HepG2 (cell line): Measurements from ENCODE around the gene PYCR2. TPM values are rescaled to one million over a fixed set of nuclear protein-coding genes. Genes with fewer than 3 reads are reported as not detected.

ENCODE experiments used
- HMGA1 ChIP-seq: sonication (generic); formaldehyde crosslinking; conservative IDR thresholded peaks from 2 replicates; pipeline ENCODE4 v1.4.0; 2020; ENCODE audit warnings: missing genetic modification reagents
- MZF1 ChIP-seq: sonication (generic); formaldehyde crosslinking; IDR thresholded peaks from 2 replicates; pipeline ENCODE4 v1.8.1; 2023; ENCODE audit warnings: mild to moderate bottlenecking, missing genetic modification reagents, borderline replicate concordance
- SOX13 ChIP-seq, 3 experiments: fragments of 450-650 bp in 1 of 3; sonication (generic) in 1 of 3; formaldehyde crosslinking in 1 of 3; IDR thresholded peaks in 2 of 3; conservative IDR thresholded peaks in 1 of 3; 2 replicates each; pipeline versions ENCODE4 v1.5.0 to v1.6.1; 2016 to 2020; ENCODE audit warnings: antibody characterized with exemption in 1 of 3, mild to moderate bottlenecking in 1 of 3, missing compliant biosample characterization in 1 of 3, missing genetic modification reagents in 1 of 3, moderate library complexity in 1 of 3
- SOX6 ChIP-seq, 2 experiments: fragments of 450-650 bp in 1 of 2; sonication (generic) in 1 of 2; formaldehyde crosslinking in 1 of 2; IDR thresholded peaks; 2 replicates each; pipeline versions ENCODE4 v1.4.0 to v1.6.1; 2017 to 2020; ENCODE audit warnings: antibody characterized with exemption in 1 of 2, mild to moderate bottlenecking in 1 of 2, missing genetic modification reagents in 1 of 2
- STAG1 ChIP-seq: sonication (generic); formaldehyde crosslinking; IDR thresholded peaks from 2 replicates; pipeline ENCODE4 v1.4.0; 2020; ENCODE audit warnings: missing genetic modification reagents
- ZNF567 ChIP-seq: sonication (generic); formaldehyde crosslinking; IDR thresholded peaks from 2 replicates; pipeline ENCODE4 v1.8.1; 2023; ENCODE audit warnings: mild to moderate bottlenecking, missing genetic modification reagents, borderline replicate concordance
- ZNF614 ChIP-seq: IDR thresholded peaks from 2 replicates; pipeline ENCODE4 v1.6.1; 2018; ENCODE audit warnings: missing biosample characterization, missing genetic modification reagents, inconsistent platforms, borderline replicate concordance
- ZNF619 ChIP-seq: sonication (generic); formaldehyde crosslinking; IDR thresholded peaks from 2 replicates; pipeline ENCODE4 v1.4.0; 2020; ENCODE audit warnings: mild to moderate bottlenecking, missing genetic modification reagents
- ZNF768 ChIP-seq: sonication (generic); formaldehyde crosslinking; IDR thresholded peaks from 2 replicates; pipeline ENCODE4 v1.4.0; 2020; ENCODE audit warnings: missing genetic modification reagents
- ZNF772 ChIP-seq: sonication (generic); formaldehyde crosslinking; IDR thresholded peaks from 2 replicates; pipeline ENCODE4 v1.5.0; 2020; ENCODE audit warnings: mild to moderate bottlenecking, missing genetic modification reagents
- ZNF841 ChIP-seq: sonication (generic); formaldehyde crosslinking; IDR thresholded peaks from 2 replicates; pipeline ENCODE4 v1.8.1; 2023; ENCODE audit warnings: missing genetic modification reagents, borderline replicate concordance
- ZNF879 ChIP-seq: sonication (generic); formaldehyde crosslinking; IDR thresholded peaks from 2 replicates; pipeline ENCODE4 v1.8.1; 2023; ENCODE audit warnings: missing genetic modification reagents
- ZSCAN22 ChIP-seq: sonication (generic); formaldehyde crosslinking; IDR thresholded peaks from 2 replicates; pipeline ENCODE4 v1.4.0; 2020; ENCODE audit warnings: mild to moderate bottlenecking, missing genetic modification reagents
- ZSCAN31 ChIP-seq: sonication (generic); formaldehyde crosslinking; IDR thresholded peaks from 2 replicates; pipeline ENCODE4 v1.5.0; 2020; ENCODE audit warnings: low read depth, mild to moderate bottlenecking, missing genetic modification reagents
- polyA plus RNA-seq, 8 experiments: library from polyadenylated mRNA; depleted of rRNA in 3 of 8; stranded (reverse) in 7 of 8; unstranded in 1 of 8; fragments of >200 nt; fragmentation: Illumina TruSeq in 4 of 8; extraction: Trizol in 4 of 8; gene quantifications; 2 replicates each; pipeline versions ENCODE4 v1.2.1 to v1.2.3, GENCODE V29; 2011 to 2016; ENCODE audit warnings: low read depth in 4 of 8, missing spikeins in 1 of 8, mixed read lengths in 1 of 8; ENCODE audit not compliant: insufficient read depth in 1 of 8
- total RNA-seq, 5 experiments: library from RNA; depleted of rRNA; stranded (reverse); fragments of >200 nt; fragmentation: Illumina TruSeq; extraction: Trizol; gene quantifications; 2 replicates each; pipeline ENCODE4 v1.2.3, GENCODE V29; 2016; ENCODE audit warnings: low read depth in 1 of 5
- TF ChIP-seq, protein P1 (sequence below): sonication (generic); formaldehyde crosslinking; IDR thresholded peaks from 2 replicates; pipeline ENCODE4 v1.4.0; 2020; ENCODE audit warnings: missing genetic modification reagents; ENCODE audit errors: not compliant biosample characterization
- TF ChIP-seq, protein P2 (sequence below): IDR thresholded peaks from 2 replicates; pipeline ENCODE4 v1.6.1; 2016; ENCODE audit warnings: low read depth, control low read depth
- TF ChIP-seq, protein P3 (sequence below): sonication (generic); formaldehyde crosslinking; IDR thresholded peaks from 2 replicates; pipeline ENCODE4 v1.9.0; 2021; ENCODE audit warnings: missing genetic modification reagents, mild to moderate bottlenecking, borderline replicate concordance
- TF ChIP-seq, protein P4 (sequence below): sonication (generic); formaldehyde crosslinking; IDR thresholded peaks from 2 replicates; pipeline ENCODE4 v1.4.0; 2020; ENCODE audit warnings: mild to moderate bottlenecking, missing genetic modification reagents
- TF ChIP-seq, protein P5 (sequence below): sonication (generic); formaldehyde crosslinking; IDR thresholded peaks from 2 replicates; pipeline ENCODE4 v1.4.0; 2020; ENCODE audit warnings: missing genetic modification reagents

The PYCR2 gene
- total and polyA plus RNA-seq, 2 of the 13 experiments (the other 11 are each of a cell fraction or from before 2014, with no cell fraction given): 47.2 to 47.8 TPM

DNA sequence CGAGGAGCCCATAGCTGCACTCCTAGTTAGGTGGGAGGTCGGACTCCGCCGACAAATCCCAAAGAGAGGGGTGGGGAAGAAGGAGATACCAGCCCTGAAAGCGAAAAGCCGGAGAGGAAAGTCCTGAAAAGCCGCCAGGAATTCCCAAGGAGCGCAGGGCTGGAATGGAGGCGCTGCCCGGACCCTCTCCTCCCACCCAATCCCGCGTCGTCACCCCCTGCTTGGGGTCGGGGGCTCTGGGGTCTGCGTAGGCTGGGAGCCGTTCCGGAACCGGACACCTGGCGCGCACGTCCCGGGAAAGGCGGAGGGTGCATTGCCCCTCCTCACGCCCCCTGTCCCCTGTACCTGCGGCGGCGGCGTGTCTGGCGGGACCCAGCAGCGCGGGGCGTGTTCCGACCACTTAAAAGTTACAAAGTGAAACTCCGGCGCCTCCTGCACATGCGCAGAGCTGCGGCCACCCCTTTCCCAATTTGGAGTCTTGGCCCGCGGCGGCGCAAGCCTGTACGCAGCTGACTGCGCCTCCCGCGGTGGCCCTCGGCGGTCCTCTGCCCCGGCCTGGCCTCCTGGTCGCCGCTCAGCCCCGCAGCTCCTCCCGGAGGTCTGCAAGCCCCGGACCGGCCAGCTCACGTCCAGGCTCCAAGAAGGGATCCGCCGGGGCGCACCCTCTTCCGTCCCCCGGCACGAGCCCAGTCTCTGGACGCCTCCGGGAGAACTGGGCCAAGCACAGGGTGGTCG is 41.9 kb downstream of the PYCR2 start, which contains the start of gene TMEM63A (continued):
- TF ChIP-seq ZNF614 (peak; percentile 24; the same call in 1 of the 2 replicates), ZNF567 (CRISPR knock-in tag) (0 out of 2 replicates have a peak, but pooled peaks have one; percentile 3), HMGA1 (CRISPR knock-in tag) (no peak), ZNF619 (CRISPR knock-in tag) (peak; percentile 43; the same call in 1 of the 2 replicates), SOX6 (IDR thresholded peaks at IDR 0.05) (no peak), SOX6 (CRISPR knock-in tag; IDR thresholded peaks at IDR 0.05) (peak; percentile 53; the same call in 1 of the 2 replicates), ZSCAN31 (CRISPR knock-in tag) (peak; percentile 50; the same call in 1 of the 2 replicates), ZNF768 (CRISPR knock-in tag) (peak; percentile 31; the same call in 1 of the 2 replicates), ZNF772 (CRISPR knock-in tag) (peak; percentile 74; the same call in 1 of the 2 replicates), SOX13 (IDR thresholded peaks at IDR 0.05) (no peak), SOX13 (CRISPR knock-in tag; conservative IDR thresholded peaks at IDR 0.05 in 1 of 2, IDR thresholded peaks at IDR 0.05 in 1 of 2) (no peak), ZNF879 (CRISPR knock-in tag) (no peak), ZSCAN22 (CRISPR knock-in tag) (0 out of 2 replicates have a peak, but pooled peaks have one; percentile 29), STAG1 (peak; percentile 37), MZF1 (CRISPR knock-in tag) (no peak), ZNF841 (CRISPR knock-in tag) (no peak)
- TF ChIP-seq, protein P1, sequence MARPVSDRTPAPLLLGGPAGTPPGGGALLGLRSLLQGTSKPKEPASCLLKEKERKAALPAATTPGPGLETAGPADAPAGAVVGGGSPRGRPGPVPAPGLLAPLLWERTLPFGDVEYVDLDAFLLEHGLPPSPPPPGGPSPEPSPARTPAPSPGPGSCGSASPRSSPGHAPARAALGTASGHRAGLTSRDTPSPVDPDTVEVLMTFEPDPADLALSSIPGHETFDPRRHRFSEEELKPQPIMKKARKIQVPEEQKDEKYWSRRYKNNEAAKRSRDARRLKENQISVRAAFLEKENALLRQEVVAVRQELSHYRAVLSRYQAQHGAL (CRISPR knock-in tag): peak; percentile 61
- TF ChIP-seq, protein P2, sequence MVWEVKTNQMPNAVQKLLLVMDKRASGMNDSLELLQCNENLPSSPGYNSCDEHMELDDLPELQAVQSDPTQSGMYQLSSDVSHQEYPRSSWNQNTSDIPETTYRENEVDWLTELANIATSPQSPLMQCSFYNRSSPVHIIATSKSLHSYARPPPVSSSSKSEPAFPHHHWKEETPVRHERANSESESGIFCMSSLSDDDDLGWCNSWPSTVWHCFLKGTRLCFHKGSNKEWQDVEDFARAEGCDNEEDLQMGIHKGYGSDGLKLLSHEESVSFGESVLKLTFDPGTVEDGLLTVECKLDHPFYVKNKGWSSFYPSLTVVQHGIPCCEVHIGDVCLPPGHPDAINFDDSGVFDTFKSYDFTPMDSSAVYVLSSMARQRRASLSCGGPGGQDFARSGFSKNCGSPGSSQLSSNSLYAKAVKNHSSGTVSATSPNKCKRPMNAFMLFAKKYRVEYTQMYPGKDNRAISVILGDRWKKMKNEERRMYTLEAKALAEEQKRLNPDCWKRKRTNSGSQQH (CRISPR knock-in tag): no peak
- TF ChIP-seq, protein P3, sequence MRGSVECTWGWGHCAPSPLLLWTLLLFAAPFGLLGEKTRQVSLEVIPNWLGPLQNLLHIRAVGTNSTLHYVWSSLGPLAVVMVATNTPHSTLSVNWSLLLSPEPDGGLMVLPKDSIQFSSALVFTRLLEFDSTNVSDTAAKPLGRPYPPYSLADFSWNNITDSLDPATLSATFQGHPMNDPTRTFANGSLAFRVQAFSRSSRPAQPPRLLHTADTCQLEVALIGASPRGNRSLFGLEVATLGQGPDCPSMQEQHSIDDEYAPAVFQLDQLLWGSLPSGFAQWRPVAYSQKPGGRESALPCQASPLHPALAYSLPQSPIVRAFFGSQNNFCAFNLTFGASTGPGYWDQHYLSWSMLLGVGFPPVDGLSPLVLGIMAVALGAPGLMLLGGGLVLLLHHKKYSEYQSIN (CRISPR knock-in tag): no peak
- TF ChIP-seq, protein P4, sequence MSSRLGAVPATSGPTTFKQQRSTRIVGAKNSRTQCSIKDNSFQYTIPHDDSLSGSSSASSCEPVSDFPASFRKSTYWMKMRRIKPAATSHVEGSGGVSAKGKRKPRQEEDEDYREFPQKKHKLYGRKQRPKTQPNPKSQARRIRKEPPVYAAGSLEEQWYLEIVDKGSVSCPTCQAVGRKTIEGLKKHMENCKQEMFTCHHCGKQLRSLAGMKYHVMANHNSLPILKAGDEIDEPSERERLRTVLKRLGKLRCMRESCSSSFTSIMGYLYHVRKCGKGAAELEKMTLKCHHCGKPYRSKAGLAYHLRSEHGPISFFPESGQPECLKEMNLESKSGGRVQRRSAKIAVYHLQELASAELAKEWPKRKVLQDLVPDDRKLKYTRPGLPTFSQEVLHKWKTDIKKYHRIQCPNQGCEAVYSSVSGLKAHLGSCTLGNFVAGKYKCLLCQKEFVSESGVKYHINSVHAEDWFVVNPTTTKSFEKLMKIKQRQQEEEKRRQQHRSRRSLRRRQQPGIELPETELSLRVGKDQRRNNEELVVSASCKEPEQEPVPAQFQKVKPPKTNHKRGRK (CRISPR knock-in tag): no peak
- TF ChIP-seq, protein P5, sequence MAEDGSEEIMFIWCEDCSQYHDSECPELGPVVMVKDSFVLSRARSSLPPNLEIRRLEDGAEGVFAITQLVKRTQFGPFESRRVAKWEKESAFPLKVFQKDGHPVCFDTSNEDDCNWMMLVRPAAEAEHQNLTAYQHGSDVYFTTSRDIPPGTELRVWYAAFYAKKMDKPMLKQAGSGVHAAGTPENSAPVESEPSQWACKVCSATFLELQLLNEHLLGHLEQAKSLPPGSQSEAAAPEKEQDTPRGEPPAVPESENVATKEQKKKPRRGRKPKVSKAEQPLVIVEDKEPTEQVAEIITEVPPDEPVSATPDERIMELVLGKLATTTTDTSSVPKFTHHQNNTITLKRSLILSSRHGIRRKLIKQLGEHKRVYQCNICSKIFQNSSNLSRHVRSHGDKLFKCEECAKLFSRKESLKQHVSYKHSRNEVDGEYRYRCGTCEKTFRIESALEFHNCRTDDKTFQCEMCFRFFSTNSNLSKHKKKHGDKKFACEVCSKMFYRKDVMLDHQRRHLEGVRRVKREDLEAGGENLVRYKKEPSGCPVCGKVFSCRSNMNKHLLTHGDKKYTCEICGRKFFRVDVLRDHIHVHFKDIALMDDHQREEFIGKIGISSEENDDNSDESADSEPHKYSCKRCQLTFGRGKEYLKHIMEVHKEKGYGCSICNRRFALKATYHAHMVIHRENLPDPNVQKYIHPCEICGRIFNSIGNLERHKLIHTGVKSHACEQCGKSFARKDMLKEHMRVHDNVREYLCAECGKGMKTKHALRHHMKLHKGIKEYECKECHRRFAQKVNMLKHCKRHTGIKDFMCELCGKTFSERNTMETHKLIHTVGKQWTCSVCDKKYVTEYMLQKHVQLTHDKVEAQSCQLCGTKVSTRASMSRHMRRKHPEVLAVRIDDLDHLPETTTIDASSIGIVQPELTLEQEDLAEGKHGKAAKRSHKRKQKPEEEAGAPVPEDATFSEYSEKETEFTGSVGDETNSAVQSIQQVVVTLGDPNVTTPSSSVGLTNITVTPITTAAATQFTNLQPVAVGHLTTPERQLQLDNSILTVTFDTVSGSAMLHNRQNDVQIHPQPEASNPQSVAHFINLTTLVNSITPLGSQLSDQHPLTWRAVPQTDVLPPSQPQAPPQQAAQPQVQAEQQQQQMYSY: peak; percentile 84
